ENCODE data around the gene EXOC1.

DNA sequence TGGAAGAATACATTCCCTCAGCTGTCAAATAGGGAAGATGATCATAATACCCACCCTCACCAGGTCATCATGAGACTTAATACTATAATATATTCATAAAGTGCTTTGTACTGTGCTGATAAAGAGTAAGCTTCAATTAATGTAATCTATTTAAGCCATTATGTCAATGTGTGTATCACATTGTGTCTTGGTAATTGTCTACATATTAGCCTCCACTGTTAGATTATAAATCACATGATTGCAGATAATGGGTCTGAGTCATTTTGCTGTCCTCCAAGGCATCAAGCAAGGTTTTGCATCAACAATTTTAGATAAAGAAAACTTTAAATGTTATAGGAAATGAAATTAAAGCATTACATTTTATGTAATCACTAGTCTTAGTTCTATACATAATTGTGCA, 50.1 kb downstream of the EXOC1 start:
- TF ChIP-seq, protein P1, sequence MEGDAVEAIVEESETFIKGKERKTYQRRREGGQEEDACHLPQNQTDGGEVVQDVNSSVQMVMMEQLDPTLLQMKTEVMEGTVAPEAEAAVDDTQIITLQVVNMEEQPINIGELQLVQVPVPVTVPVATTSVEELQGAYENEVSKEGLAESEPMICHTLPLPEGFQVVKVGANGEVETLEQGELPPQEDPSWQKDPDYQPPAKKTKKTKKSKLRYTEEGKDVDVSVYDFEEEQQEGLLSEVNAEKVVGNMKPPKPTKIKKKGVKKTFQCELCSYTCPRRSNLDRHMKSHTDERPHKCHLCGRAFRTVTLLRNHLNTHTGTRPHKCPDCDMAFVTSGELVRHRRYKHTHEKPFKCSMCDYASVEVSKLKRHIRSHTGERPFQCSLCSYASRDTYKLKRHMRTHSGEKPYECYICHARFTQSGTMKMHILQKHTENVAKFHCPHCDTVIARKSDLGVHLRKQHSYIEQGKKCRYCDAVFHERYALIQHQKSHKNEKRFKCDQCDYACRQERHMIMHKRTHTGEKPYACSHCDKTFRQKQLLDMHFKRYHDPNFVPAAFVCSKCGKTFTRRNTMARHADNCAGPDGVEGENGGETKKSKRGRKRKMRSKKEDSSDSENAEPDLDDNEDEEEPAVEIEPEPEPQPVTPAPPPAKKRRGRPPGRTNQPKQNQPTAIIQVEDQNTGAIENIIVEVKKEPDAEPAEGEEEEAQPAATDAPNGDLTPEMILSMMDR (conservative IDR thresholded peaks at IDR 0.05 in 1 of 2, IDR thresholded peaks at IDR 0.05 in 1 of 2; ENCODE audit: extremely low read depth in 1 of 2, insufficient read depth in 1 of 2, low read depth in 1 of 2, low read length in 2 of 2), result no peak
- TF ChIP-seq EZH2 (IDR thresholded peaks at IDR 0.05; ENCODE audit: borderline replicate concordance, low read length), result no peak

Data from mammary epithelial cell (primary cell).